GM20000 (cell line): Measurements from ENCODE around the gene PLEKHG4B.
"Not testable (repeated sequence)": the region's sequence is repeated elsewhere in the genome, so short reads cannot be mapped to it uniquely, and the experiment has no call there.

Source experiments
- DNase-seq: peaks from one replicate; pipeline ENCODE4 v3.0.0; 2012; ENCODE audit warnings: low spot score
- TF ChIP-seq, protein P1 (sequence below): IDR thresholded peaks from 2 replicates; pipeline ENCODE4 v1.5.1; 2012; ENCODE audit warnings: mild to moderate bottlenecking, control low read depth; ENCODE audit errors: extremely low read depth, missing control alignments

PLEKHG4B gene

DNA sequence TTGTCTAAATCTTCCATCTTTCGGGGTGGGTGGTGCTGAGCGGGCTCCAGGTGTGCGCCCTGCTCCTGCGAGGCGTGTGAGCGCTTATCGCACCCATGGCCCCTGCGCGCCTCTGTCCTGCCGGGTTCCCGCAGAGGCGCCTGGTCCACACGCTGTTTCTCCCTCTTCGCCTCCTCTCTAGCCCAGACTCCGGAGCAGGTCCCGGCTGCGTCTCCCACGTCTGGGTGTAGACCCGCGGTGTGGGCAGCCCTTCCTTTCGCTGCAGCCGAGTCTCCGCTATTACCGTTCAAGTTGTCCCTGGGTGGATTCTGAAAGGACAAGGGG lies 40.5 kb upstream of the PLEKHG4B start:
- TF ChIP-seq, protein P1, sequence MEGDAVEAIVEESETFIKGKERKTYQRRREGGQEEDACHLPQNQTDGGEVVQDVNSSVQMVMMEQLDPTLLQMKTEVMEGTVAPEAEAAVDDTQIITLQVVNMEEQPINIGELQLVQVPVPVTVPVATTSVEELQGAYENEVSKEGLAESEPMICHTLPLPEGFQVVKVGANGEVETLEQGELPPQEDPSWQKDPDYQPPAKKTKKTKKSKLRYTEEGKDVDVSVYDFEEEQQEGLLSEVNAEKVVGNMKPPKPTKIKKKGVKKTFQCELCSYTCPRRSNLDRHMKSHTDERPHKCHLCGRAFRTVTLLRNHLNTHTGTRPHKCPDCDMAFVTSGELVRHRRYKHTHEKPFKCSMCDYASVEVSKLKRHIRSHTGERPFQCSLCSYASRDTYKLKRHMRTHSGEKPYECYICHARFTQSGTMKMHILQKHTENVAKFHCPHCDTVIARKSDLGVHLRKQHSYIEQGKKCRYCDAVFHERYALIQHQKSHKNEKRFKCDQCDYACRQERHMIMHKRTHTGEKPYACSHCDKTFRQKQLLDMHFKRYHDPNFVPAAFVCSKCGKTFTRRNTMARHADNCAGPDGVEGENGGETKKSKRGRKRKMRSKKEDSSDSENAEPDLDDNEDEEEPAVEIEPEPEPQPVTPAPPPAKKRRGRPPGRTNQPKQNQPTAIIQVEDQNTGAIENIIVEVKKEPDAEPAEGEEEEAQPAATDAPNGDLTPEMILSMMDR = no peak
- DNase-seq = peak; percentile 19

DNA sequence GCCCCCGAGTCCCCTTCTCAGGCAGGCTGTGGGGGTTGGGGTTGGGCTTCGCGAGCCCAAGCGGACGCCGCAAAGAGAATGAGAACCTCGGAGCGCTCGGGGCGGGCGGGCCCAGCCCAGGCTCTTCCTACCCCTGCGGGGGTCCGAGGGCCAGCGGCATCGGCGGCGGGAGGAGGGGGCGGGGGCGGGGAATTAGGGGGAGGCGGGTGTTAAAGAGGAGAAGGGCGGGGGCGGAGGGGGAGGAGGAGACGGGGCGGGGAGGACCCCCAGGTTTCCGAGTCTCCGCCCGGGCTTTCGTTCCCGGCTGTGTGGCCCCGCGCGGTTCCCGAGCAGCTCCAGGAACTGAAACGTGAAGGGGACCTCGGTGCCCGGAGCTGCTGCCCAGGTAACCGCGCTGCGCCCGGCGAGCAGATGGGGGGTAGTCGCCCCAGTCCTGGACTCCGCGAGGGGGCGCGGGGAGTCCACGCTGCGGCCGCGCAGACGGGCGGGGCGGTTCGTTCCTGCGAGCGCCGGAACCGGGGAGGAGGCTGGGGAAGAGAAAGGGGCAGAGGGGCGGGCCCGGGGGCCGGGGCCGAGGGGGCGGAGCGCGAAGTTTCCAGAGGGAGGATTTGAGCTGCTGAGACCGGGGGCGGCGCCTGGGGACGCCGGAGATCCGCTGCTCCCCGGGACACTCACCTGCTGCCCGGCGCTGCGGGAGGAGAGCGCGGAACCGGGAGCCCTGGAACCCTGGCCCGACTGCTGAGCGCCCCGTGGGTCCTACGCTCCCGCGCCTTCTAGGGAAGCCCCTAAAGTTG lies 38.4 kb upstream of the PLEKHG4B start:
- peak; percentile 52 for DNase-seq
- TF ChIP-seq, protein P1 = no peak

DNA sequence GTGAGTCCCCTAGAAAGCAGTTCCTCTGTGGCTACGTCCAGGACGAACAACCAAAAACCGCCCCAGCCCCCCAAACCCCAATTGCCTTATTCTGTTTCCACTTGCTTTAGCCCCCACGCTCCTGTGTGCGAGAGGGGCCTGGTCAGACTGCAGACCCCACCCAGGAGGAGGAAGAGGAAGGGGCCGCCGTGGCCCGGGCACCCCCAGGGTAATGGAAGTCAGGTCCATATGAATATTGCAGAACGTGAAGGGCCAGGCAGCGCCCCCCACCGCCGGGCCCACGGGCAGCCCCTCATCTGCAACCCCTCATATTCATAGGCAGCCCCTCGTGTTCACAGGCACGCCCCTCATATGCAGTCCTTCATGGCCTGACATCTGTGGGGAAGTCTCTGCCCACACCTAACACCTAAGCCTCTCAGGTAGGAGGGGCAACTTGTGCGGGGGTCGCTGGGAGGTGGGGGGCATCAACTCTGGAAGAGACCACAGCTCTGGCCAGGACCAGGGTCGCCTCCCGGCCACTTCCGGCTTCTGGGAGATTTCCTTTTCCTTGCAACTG lies 37.7 kb upstream of the PLEKHG4B start:
- no peak for DNase-seq
- TF ChIP-seq, protein P1 = no peak

DNA sequence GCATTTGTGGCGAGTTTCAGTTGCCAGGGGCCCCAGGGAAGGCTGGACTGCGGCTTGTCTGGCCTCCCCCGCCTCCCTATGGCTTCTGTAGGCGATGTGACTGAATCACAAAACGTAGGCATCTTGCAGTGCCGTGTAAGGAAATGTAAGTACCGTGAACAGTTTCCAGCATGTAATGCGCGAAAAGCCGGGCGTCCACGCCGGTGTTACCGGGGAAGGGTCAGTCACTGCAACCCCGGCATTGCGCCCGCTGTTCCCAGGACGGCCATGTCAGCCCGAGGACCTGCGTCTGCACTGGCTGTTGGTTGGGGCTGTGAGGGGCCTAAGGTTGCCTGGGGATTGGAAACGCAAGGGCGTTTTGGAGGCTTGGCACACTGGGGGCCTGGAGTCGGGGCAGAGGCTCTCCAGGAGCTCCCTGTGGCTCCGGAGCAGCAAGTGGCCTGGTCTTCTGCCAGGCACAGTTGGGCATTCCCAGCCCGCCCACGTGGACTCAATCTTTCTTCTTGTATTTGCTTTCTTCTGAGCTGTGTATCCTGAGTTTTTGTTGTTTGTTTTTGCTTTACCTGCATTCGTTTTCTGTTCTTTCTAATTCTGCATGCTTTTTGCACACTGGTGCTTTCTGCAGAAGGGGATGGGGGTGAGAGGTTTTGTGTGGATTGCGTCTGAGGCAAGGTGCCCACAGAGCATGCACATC lies 36.9 kb upstream of the PLEKHG4B start:
- TF ChIP-seq, protein P1 = no peak
- no peak for DNase-seq

DNA sequence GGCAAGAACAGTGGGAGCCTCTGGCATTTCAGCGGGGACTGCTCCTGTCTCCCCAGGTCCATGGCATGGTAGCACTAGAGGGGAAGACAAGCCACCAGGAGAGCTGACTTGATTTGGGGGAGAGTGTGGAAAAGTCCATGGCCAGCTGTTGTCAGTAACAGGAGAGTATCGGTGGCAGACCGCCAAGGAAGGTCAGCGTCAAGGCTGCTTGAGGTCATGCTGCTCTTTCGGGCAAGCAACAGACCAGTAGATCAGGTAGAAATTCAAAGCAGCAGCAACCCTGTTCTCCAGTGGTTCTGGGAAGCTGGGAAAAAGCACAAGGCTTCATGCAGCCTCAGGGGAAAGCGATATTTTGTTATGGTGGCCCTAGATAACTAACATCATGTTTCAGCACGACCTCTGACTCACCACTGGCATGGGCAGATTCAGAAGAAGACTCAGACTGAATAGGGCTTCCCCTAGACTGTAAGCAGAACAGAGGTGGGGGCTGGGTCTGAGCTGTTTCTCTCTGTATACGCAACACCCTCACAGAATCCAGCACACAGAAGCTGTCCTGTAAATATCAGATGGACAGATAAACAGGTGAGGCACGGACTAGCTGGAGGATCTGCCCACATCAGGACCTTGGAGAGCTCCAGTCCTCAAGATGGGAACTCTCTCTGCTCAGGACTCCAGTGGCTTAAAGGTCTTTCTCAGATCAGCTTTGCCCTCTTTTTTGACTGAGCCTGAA lies 35.2 kb upstream of the PLEKHG4B start:
- DNase-seq = peak; percentile 32
- TF ChIP-seq, protein P1 = no peak

DNA sequence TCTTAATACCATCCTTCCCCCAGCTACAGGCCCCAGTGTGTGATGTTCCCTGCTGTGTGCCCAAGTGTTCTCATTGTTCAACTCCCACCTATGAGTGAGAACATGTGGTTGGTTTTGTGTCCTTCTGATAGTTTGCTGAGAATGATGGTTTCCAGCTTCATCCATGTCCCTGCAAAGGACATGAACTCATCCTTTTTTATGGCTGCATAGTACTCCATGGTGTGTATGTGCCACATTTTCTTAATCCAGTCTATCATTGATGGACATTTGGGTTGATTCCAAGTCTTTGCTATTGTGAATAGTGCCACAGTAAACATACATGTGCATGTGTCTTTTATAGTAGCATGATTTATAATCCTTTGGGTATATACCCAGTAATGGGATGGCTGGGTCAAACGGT lies 31.7 kb upstream of the PLEKHG4B start:
- DNase-seq = not testable (repeated sequence)

DNA sequence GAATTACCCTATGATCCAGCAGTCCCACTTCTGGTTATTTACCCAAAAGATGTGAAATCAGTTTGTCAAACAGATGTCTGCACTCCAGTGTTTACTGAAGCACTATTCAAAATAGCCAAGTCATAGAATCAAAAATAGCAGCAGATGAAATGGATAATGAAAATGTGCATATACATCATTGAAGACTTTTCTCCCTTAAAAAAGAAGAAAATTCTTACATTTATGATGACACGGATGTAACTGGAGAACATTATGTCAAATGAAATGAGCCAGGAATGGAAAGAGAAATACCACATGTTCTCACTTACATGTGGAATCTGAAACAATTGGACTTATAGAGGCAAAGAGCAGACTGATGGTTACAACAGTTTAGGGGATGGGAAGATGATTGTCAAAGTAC lies 21.5 kb upstream of the PLEKHG4B start:
- no peak for DNase-seq
- TF ChIP-seq, protein P1 = no peak

DNA sequence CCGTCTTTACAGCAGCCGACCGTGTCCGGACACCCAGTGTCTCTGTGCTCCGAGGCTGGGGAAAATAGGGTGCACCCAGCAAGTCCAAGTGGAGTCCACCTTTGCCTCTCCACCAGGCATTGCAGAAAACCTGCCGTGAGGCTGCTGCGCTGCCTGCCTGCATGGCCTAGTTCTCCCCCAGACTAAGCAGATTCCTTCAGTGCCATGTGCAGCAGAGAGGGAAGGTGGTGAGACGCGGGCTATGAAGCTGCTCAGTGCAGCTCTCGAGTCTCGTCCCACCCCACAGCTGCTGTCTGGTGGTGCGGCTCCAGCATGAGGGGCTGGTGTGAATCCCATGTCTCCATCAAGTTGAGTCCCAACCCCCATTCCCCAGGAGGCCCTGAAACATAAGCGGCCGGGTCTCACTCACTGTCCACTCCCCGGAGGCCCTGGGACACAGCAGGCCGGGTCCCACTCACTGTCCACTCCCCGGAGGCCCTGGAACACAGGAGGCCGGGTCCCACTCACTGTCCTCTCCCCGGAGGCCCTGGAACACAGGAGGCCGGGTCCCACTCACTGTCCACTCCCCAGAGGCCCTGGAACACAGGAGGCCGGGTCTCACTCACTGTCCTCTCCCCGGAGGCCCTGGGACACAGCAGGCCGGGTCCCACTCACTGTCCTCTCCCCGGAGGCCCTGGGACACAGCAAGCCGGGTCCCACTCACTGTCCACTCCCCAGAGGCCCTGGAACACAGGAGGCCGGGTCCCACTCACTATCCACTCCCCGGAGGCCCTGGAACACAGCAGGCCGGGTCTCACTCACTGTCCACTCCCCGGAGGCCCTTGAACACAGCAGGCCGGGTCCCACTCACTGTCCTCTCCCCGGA lies 19.4 kb upstream of the PLEKHG4B start:
- DNase-seq = not testable (repeated sequence)

DNA sequence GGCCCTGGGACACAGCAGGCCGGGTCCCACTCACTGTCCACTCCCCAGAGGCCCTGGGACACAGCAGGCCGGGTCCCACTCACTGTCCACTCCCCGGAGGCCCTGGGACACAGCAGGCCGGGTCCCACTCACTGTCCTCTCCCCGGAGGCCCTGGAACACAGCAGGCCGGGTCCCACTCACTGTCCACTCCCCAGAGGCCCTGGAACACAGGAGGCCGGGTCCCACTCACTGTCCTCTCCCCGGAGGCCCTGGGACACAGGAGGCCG lies 18.9 kb upstream of the PLEKHG4B start:
- DNase-seq = not testable (repeated sequence)
